BJ (cell line): ENCODE measurements around the gene ABLIM2. TPM values are rescaled to one million over a fixed set of nuclear protein-coding genes. Genes with fewer than 3 reads are reported as not detected.

Source experiments
- CTCF ChIA-PET: fragments of 350-600 bp; formaldehyde crosslinking; extraction: SDS; loops from one replicate; lab custom pipeline; 2021; ENCODE audit warnings: antibody characterized with exemption, inconsistent platforms; lab: Yijun Ruan, JAX
- POLR2A ChIA-PET: fragments of 300-600 bp; sonication (Branson Sonifier 250); formaldehyde crosslinking; extraction: SDS; loops from one replicate; lab custom pipeline; 2021; ENCODE audit warnings: antibody characterized with exemption; lab: Charles Lee
- DNase-seq: peaks from one replicate; pipeline ENCODE4 v3.0.0-alpha.2; 2011; ENCODE audit warnings: low read depth
- H3K27me3 ChIP-seq: 2 replicates; pipeline ENCODE4 v1.6.0; 2011; ENCODE audit warnings: low read length; ENCODE audit not compliant: control insufficient read depth, insufficient read depth
- H3K36me3 ChIP-seq: 2 replicates; pipeline ENCODE4 v1.5.1; 2011; ENCODE audit warnings: low read length; ENCODE audit not compliant: control insufficient read depth, insufficient read depth
- H3K4me3 ChIP-seq: 2 replicates; pipeline ENCODE4 v1.5.1; 2011; ENCODE audit warnings: low read depth, mild to moderate bottlenecking, control low read depth, low read length
- polyA plus RNA-seq: library from polyadenylated mRNA; depleted of rRNA; stranded (reverse); fragments of >200 nt; gene quantifications from 2 replicates; pipeline ENCODE4 v1.2.3, GENCODE V29; 2011
- TF ChIP-seq, protein P1 (sequence below): IDR thresholded peaks from 2 replicates; pipeline ENCODE4 v1.5.1; 2011; ENCODE audit warnings: low read depth, mild to moderate bottlenecking, control low read depth, inconsistent platforms, low read length, moderate library complexity; ENCODE audit not compliant: insufficient read depth

ABLIM2 gene
- polyA plus RNA-seq, 1 experiment: 0.07 TPM

DNA sequence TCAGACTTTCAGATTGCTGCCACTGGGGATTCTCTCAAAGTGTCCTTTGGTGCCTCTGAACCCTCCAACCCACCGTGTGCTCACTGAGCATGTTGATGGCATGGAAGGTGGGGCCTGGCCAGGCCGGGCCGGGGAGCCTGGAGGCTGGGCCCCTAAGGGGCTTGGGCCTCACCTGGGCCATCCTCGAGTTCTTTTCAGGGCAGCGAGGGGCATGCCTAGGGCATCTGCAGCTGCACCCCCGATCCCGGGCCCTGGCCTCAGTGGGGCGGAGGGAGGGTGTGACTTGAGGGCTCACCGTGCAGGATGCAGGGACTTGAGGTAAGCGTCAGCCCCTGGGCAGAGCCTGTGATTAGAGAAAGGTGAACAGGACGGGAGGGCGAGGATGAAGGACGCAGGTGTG is 38.9 kb upstream of the ABLIM2 start:
- Histone ChIP-seq H3K27me3 (peaks cover 11% of the 10 kb centered on the region), H3K4me3 (no peak overlapping the region), H3K36me3 (no peaks in the 10 kb centered on the region)
- ChIA-PET CTCF (interaction anchor here (3.9 kb wide), 1 partner anchor 21 kb away, joined by 23 read pairs; no protein-coding TSS in a partner anchor), POLR2A (no interaction called here)
- DNase-seq: no peak
- TF ChIP-seq, protein P1, sequence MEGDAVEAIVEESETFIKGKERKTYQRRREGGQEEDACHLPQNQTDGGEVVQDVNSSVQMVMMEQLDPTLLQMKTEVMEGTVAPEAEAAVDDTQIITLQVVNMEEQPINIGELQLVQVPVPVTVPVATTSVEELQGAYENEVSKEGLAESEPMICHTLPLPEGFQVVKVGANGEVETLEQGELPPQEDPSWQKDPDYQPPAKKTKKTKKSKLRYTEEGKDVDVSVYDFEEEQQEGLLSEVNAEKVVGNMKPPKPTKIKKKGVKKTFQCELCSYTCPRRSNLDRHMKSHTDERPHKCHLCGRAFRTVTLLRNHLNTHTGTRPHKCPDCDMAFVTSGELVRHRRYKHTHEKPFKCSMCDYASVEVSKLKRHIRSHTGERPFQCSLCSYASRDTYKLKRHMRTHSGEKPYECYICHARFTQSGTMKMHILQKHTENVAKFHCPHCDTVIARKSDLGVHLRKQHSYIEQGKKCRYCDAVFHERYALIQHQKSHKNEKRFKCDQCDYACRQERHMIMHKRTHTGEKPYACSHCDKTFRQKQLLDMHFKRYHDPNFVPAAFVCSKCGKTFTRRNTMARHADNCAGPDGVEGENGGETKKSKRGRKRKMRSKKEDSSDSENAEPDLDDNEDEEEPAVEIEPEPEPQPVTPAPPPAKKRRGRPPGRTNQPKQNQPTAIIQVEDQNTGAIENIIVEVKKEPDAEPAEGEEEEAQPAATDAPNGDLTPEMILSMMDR: no peak

GRCh38 chr4:8195841-8196458 is 37.3 kb upstream of the ABLIM2 start:
- Histone ChIP-seq H3K36me3 (no peaks in the 10 kb centered on the region), H3K27me3 (peaks cover 9% of the 10 kb centered on the region), H3K4me3 (no peak overlapping the region)
- ChIA-PET CTCF (interaction anchor here (3.0 to 3.9 kb wide), 2 partner anchors 19 to 20 kb away, joined by 18 to 23 read pairs; no protein-coding TSS in a partner anchor), POLR2A (no interaction called here)
- TF ChIP-seq, protein P1: no peak
- DNase-seq: no peak

- Histone ChIP-seq H3K27me3 (peaks cover 9% of the 10 kb centered on the region), H3K4me3 (no peak overlapping the region), H3K36me3 (no peaks in the 10 kb centered on the region)
- TF ChIP-seq, protein P1: no peak
- no peak for DNase-seq
- POLR2A ChIA-PET: no interaction called here
- CTCF ChIA-PET: interaction anchor here (3.0 kb wide), 1 partner anchor 19 kb away, joined by 18 read pairs; no protein-coding TSS in a partner anchor
Observed at GRCh38 chr4:8195431-8195830, 36.8 kb upstream of the ABLIM2 start.

DNA sequence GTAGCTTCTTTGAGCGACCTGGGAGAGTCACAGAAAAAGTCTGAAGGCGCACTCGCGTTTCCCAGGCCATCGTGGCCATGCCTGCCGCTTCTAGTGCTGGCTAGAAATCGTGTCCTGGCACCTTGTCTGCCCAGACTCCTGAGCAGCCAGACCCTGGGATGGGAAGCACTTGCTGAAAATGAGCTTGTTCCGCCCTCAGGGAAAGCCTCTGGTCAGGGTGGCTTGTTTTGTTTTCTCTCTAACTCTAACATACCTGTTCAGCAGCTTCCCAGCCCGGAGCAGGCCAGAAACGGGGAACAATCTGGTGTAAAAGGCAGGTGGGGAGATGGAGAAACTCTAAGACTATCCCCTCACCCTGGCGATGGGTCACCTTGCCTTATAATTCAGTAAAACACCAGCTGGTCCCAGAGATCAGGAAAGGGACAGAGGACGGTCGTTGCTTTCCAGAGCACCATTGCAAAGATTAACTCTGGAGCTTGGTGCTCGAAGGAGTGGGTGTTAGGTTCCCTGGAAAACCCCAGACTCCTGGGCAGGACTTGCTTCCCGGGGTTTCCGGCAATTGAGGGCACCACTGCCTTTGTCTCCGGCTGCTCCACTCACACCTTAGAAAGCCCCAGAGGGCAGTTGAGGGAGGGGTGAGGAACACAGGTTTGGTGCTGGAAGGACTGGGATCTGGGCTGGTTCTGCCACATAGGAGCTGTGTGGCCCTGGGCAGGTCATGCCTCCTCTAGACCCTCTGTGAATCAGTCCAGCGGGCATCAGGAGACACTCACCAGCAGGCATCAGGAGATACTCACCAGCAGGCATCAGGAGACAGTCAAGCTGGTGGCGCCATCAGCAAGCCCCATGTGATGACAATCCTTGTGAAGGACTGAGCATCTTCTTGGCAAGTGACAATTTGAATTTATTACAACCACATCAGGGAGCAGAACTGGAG is 36.0 kb upstream of the ABLIM2 start:
- ChIA-PET POLR2A (interaction anchor here (0.6 kb wide), 1 partner anchor 9 kb away, joined by 4 read pairs; no protein-coding TSS in a partner anchor), CTCF (interaction anchor here (0.7 to 3.0 kb wide), 4 partner anchors 14 to 47 kb away, joined by 3 to 18 read pairs (median 3); no protein-coding TSS in a partner anchor)
- TF ChIP-seq, protein P1: no peak
- H3K4me3 ChIP-seq: no peak overlapping the region
- H3K27me3 ChIP-seq: peaks cover 9% of the 10 kb centered on the region
- no peak for DNase-seq
- no peaks in the 10 kb centered on the region for H3K36me3 ChIP-seq
